GM23338 (cell line): ENCODE results near the gene CCT2.

ENCODE experiments used
- CTCF ChIP-seq, 2 experiments: fragments of 200-600 bp in 1 of 2; sonication (generic) in 1 of 2; conservative IDR thresholded peaks; 2 replicates each; pipeline versions ENCODE4 v1.5.1 to v1.6.1; 2016 to 2017; ENCODE audit warnings: antibody characterized with exemption in 2 of 2, low read depth in 2 of 2, mild to moderate bottlenecking in 2 of 2, moderate library complexity in 1 of 2
- EZH2 ChIP-seq: fragments of 200-600 bp; sonication (generic); IDR thresholded peaks from one replicate; pipeline ENCODE4 v1.8.0; 2017; ENCODE audit warnings: antibody characterized with exemption, mild to moderate bottlenecking, low read depth; ENCODE audit not compliant: unreplicated experiment
- POLR2AphosphoS5 ChIP-seq: IDR thresholded peaks from 2 replicates; pipeline ENCODE4 v1.6.1; 2016; ENCODE audit warnings: antibody characterized with exemption, low read depth

GRCh38 chr12:69633061-69633460, 47.8 kb downstream of the CCT2 start:
- no peak for TF ChIP-seq POLR2AphosphoS5
- peak; percentile 58 for TF ChIP-seq CTCF (conservative IDR thresholded peaks at IDR 0.05; ENCODE audit: low read depth in 2 of 2)
- TF ChIP-seq EZH2, result no peak
